NCI-H1694 (cell line): ENCODE measurements around the gene LRRTM3.

Source experiments
- DNase-seq: peaks from one replicate; lab custom pipeline; 2025; lab: John Stamatoyannopoulos, UW

Gene LRRTM3

DNA sequence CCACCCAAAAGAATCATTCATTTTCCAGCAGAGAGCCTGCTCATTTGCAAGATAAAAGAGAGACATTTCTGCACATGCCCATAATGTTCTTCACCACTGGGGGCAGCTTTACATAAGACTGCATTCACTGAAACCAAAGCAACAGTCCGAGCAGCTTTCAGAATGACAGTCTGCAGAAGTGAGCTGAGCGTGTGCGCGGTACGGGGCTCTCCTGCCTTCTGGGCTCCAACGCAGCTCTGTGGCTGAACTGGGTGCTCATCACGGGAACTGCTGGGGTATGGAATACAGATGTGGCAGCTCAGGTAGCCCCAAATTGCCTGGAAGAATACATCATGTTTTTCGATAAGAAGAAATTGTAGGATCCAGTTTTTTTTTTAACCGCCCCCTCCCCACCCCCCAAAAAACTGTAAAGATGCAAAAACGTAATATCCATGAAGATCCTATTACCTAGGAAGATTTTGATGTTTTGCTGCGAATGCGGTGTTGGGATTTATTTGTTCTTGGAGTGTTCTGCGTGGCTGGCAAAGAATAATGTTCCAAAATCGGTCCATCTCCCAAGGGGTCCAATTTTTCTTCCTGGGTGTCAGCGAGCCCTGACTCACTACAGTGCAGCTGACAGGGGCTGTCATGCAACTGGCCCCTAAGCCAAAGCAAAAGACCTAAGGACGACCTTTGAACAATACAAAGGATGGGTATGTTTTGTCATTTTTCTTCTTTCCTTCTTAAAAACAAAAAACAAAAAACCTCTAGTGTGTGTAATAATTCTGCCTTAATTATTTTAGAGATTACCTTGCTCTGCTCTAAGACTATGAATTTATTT lies at the start of gene LRRTM3:
LRRTM3 (plus strand) TSS at position 141 of the 820 bp plus-strand sequence.
- DNase-seq: peak; percentile 8

DNA sequence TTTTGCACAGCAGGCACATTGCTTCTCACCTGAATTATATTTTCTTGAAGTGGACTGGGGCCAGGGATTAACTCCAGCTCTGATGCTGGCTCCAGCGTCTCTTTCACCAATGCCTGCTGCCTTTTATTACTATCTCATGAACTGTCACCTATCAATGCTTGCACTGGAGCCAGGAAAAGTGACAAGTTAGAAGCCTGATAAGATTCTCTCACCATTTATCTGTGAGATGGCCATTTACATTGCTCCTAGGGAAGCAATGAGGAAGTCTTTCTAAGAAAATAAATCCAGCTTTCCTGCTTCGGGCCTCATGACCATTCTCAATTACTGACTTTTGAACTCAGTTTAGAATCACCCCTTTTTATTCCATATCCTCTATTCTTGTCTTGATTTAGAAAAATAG lies 48.5 kb upstream of the LRRTM3 start:
- DNase-seq: no peak

DNA sequence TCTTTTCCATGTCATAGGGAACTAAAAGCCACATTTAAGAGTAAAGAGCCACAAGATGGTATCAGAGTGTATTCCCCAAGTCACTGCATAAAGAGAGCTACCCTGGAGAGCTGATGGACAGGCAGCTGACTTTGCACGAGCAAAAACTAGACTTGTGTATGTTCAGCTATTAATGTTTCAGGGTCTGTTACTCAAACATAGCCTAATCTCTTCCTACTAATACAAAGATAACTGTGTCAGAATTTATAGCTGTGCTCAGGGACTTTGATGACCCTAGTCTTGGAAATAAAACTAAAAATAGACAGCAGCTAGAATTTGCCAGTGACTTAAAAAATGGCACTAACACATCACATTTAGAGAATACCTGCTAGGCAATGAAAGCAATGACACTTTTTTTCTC lies 45.5 kb upstream of the LRRTM3 start:
- DNase-seq: no peak

DNA sequence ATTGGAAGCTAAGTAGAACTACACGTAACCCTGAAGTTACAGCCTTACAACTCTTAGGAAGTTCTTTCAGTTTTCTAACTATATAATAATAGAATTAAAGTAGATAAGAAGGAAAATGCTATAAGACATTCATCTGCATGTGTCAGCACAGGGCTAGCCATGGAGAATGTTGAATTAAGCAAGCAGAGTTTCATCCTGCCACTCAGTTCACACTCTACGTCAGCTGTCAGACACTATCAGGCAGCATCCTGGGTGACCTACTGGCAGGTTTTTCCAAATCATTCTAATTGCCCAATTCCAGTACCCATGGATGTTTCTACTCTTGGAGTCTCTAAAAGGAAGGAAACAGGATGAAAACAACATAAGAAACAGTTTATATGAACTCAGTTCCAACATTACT lies 45.0 kb upstream of the LRRTM3 start:
- no peak for DNase-seq

DNA sequence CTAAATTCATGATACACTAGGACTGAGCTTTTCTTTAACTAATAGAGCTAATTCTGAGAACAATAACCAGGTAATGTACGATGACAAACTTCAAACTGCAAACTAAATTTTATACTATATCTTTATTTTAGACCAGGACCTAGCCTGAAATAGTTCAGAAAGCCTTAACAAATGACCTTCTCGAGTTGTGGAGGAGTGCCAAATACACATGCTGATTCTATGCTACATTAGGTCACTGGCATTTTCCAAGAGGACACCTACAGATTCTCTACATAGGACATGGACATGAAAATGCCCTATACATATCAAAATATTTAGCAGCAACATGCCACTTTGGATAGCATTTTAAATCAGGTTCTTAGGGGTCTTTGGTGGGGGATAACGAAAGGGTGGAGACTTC lies 44.0 kb upstream of the LRRTM3 start:
- no peak for DNase-seq

DNA sequence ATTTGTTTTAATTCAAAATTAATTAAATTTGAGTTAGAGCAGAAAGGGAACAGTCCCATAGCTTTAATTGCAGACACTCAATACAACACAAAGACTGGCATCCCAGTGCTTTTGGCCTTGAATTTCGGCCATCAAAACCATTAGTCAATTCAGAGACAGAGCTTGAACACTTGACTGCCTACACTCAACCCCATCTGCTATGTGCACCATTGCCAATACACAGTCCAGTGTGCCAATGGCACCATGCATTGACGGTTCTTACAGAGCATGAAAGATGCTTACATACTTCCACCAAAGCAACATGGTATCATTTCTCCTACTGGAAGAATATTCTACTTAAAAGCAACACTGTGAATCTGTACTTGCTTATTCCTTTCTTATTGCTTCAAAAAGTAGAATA lies 43.6 kb upstream of the LRRTM3 start:
- no peak for DNase-seq

DNA sequence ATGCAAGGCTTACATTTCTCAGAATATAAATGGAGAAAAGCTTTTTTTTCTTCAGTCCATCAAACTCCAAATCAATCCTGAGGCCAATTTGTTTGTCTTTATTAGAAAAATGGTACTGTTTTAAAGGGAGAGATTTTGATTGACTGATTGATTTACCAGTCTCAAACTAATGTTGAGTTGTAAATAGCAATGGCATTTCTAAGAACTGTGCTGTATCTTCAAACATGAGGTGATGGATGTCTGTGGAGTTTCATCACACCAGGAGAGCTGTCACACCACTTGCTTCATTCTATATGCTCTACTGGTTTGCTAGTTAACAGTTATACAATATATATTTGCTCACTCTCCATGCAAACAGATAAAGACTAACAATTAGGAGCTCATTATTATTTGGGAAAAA lies 39.0 kb upstream of the LRRTM3 start:
- no peak for DNase-seq

DNA sequence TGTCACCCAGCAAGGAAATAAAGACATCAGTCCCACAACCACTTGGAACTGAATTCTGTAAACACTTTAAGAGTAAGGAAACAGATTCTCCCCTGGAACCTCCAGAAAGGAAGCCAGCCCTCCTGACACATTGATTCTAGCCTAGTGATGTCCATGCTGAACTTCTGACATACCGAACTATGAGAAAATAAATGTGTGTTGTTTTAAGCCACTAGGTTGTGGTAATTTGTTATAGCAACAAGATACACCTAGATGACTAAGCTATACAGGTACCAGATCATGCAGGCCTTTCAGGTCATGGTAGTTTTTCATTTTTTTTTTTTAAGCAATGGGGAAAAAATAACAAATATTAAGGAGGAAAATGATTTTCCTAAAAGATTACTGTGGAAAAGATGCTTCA lies 37.6 kb upstream of the LRRTM3 start:
- no peak for DNase-seq

DNA sequence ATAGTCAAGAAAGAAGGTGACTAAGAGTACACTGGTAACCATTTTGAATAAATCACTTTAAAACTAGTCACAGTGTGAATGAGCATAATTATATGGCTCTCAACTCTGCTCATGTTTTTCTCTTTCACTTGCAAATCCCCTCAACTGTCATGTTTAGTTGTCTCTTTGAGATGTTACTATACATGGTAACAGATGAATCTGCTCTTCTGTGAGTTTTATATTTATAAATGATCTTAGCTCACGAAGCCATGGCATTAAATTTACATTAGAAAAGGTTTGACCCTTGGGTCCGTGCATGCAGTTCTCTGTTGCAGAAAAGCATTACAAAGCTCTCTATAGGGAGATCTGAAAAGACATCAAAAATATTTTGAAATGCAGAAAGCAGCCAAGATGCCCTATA lies 33.0 kb upstream of the LRRTM3 start:
- DNase-seq: no peak

DNA sequence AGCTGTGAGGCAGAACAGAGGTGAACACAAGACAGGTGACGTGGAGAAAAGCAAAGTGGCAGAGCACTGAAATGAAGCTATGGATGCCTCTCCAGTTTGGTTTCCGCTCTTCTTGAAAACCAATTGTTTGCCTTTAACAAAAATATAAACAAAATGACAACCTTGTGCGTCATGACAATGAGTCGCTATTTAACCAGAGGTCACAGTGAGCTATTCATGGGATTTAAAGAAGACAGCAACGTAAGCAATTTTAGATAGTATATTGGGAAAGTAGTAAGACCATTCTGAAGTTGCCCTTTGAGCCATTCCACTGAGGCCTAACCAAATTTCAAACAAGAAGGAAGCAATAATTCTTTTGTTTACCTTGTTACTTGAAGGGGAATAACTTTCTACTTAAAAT lies 15.2 kb upstream of the LRRTM3 start:
- DNase-seq: no peak

DNA sequence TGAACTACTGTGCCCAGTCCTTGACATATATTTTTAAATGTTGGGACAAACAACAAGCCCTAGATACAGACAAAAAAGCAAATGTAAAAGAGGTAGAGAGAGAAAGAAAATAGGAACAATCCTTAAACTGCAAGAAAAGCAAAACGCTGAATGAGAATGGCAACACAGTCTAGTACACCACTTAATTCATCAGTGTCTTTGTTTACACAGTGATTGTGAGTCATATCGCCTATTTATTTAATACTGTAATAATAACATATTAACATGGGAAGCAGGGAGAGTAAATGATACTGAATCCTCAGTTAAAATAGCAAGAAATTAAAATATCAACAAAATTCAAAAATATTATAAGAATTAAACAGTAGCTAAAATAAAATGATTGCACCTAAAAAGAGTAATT lies 9.8 kb upstream of the LRRTM3 start:
- no peak for DNase-seq

DNA sequence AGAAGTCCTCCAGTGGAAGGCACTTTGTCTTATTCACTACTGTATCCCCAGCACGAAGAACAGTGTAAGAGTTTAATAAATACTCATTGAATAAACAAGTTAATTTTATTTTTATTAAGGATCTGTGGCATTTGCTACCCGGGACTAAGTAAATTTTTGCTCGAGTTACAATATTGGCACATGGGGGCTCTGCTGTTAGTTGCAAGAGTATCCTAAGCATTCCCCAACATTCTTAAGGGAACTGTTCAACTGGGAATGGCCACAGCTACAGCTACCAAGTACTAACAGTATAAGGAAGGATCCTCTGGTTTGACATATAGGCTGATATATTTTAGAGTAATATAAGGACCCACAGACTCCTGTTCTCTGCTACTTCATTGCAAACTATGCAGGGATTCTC lies 8.7 kb upstream of the LRRTM3 start:
- DNase-seq: no peak

DNA sequence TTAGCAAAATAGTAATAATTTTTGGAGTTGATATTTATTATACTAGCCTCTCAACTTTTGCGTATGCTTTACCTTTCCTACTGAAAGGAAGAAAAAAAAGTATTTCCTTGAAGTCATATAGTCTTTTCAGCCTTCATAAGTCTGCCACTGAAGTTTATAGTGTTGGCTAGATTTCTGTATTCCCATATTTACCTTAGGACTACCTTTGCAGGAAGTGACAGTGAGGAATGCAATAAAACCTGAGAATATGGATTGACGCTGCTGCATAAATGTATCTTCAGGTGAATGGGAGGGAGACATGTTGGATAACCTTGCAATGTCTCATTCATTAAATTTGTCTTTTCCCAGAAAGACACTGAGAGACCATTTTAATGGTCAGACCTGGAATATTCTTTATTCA lies 6.6 kb upstream of the LRRTM3 start:
- no peak for DNase-seq

DNA sequence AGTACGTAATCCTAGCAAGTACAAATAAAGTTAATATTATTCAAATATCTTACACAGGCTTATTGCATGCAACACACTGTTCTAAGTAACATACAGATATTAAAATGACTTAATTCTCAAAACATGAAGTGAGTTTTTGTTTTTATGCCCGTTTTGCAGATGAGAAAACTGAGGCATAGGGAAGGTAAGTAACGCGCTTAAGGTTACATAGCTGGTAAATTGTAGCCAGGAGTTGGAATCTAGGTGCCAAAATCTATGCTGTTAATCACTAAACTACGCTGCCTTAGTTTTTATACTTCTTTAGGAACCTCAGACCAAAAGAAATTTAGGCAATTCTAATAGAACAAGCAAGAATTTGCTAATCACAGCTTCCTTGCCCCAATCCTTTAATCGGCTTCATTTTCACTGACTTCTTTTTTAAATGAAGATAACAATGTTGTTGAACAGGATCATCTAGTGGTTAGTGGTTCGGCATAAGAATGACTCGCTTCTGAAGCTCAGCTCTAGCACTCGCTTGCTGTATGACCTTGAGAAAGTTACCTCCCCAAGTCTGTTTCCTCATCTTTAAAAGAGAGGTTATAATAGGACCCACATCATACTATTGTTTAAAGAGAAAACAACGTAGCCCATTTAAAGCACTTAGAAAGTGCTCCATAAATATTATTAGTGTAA lies 1.0 kb upstream of the LRRTM3 start:
- no peak for DNase-seq

DNA sequence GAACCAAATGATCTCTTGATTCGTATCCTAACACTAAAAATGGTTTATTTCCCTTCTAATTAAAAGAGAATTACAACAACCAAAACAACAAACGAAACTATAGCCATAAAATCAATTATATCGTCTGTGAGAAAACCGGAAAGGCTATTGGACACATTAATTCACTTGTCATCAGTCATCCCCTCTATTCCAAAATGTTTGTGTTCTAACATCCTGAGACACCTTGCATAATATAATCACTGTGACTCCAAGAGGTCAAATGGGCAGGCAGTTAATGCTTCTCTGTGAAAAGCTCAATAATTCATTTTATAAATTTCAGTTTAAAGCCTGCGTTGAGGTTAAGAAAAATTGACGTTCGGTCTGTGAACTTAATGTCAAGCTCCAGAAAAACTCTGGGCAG lies 463 bp upstream of the LRRTM3 start:
- DNase-seq: no peak

DNA sequence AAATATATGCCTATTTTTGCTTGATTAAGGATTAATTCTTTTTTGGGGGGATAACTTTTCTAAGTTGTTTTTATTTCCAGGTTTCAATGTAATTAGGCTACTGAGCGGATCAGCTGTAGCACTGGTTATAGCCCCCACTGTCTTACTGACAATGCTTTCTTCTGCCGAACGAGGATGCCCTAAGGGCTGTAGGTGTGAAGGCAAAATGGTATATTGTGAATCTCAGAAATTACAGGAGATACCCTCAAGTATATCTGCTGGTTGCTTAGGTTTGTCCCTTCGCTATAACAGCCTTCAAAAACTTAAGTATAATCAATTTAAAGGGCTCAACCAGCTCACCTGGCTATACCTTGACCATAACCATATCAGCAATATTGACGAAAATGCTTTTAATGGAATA lies 1.0 kb downstream of the LRRTM3 start:
- no peak for DNase-seq

DNA sequence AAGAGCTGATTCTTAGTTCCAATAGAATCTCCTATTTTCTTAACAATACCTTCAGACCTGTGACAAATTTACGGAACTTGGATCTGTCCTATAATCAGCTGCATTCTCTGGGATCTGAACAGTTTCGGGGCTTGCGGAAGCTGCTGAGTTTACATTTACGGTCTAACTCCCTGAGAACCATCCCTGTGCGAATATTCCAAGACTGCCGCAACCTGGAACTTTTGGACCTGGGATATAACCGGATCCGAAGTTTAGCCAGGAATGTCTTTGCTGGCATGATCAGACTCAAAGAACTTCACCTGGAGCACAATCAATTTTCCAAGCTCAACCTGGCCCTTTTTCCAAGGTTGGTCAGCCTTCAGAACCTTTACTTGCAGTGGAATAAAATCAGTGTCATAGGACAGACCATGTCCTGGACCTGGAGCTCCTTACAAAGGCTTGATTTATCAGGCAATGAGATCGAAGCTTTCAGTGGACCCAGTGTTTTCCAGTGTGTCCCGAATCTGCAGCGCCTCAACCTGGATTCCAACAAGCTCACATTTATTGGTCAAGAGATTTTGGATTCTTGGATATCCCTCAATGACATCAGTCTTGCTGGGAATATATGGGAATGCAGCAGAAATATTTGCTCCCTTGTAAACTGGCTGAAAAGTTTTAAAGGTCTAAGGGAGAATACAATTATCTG lies 1.6 kb downstream of the LRRTM3 start:
- DNase-seq: no peak

DNA sequence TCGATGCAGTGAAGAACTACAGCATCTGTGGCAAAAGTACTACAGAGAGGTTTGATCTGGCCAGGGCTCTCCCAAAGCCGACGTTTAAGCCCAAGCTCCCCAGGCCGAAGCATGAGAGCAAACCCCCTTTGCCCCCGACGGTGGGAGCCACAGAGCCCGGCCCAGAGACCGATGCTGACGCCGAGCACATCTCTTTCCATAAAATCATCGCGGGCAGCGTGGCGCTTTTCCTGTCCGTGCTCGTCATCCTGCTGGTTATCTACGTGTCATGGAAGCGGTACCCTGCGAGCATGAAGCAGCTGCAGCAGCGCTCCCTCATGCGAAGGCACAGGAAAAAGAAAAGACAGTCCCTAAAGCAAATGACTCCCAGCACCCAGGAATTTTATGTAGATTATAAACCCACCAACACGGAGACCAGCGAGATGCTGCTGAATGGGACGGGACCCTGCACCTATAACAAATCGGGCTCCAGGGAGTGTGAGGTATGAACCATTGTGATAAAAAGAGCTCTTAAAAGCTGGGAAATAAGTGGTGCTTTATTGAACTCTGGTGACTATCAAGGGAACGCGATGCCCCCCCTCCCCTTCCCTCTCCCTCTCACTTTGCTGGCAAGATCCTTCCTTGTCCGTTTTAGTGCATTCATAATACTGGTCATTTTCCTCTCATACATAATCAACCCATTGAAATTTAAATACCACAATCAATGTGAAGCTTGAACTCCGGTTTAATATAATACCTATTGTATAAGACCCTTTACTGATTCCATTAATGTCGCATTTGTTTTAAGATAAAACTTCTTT lies 2.3 kb downstream of the LRRTM3 start:
- no peak for DNase-seq

DNA sequence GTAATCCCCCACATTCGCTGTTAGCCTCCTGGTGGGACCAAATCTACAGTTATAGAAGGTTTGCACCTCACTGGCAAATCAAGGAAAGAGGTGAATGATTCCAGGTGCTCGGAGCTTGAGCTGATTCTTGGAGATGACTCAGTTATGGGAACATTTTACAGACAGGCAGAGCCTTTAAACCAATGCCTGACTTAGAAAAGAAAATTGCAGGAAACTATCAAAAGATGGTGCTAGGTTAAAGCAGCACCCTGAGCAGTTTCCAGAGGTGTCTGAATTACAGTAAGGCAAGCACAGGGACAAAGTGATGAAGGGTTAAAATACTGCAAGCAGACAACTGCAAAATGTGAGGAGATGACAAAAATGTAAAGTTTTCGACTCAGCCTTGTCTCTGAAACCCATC lies 2.9 kb downstream of the LRRTM3 start:
- DNase-seq: no peak

DNA sequence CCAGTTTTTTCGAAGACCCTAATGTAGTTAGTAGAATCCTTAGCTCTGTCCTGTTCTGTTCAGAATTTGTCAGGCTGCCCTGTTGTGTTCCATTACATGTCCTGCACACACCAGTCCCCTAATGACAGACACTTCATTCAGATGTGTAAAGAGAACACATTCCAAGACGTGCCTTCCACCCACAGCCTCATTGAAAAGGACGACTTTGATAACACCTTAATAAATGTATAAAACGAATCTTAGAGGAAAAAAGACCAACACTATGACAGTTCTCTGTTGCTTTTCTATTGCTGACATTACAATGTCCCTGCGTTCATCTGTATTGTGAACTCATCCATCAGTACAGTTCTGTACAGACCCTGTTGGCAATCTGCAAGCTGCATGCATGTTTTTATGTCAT lies 3.5 kb downstream of the LRRTM3 start:
- no peak for DNase-seq

DNA sequence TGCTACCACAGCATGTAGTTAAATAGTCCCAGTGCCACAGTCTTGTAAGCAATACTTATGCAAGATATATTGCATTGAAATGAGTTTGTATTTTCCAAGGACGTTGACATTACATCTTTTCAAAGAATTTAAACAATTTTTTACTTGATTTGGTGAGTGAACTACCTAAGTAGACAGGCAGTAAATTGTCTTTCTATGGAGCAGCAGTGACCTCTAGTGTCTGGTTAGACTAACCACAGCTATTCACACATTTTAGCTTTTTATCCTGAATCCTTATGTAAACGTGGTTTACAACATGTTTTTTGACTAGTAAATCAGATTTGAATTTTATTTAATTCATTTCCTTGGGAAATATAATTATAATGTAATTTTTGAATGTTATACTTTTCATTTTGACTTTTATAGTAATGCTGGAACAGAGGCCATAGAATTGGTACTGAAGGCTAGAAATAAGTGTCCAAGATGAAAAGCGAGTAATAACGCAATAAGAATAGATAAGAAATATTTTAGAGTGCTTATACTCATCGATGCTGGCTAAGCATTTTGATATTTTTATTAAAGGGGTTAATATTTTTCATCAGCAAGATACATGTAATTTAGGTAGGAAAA lies 5.6 kb downstream of the LRRTM3 start:
- peak; percentile 23 for DNase-seq

DNA sequence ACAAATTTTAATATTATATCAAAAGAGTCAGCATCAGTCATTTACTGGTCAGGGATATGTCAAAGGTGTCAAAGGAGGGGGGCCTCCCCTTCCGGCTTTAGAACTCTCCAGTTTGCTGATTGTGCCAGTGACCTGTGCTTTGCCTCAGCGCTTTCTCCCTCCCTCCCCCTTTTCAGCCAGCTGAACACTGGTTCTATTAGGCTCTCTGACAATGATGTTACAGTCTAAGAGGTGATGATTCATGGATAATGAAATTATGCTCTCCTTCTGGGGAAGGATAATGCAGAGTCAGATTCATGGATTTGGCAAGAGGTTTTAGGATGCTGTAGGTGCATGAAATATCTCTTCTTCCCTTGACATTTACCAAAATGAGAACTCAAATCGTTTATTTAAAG lies 6.1 kb downstream of the LRRTM3 start:
- no peak for DNase-seq
